ENCODE measurements around the gene SMCO4. TPM values are rescaled to one million over a fixed set of nuclear protein-coding genes. Genes with fewer than 3 reads are reported as not detected.

The SMCO4 gene
- total and polyA plus RNA-seq, 2 donors (not counting 1 experiment from before 2014, with no cell fraction given) = 3.6 to 5.1 TPM

DNA sequence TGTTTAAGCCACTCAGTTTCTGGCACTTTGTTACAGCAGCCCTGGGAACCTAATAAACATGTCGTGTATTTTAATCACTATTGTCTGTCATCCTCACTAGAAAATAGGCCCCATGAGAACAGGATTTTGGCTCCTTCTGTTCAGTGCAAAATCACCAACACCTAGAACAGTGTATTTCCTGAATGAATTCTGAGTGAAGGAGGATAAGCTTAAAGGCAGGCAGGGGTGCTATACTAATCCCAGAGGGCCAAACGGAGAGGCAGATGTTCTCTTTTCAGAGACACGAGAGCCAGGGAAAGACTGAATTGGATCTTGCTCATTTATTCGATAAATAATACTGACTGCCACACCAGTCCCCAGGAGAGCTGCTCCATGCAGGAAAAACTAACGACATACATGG is 10.4 kb downstream of the SMCO4 start:
- ATAC-seq (ENCODE audit: low read depth) = no peak
- H3K79me2 ChIP-seq (ENCODE audit: control insufficient read depth, insufficient read depth, low read length) = no peaks in the 10 kb centered on the region
- DNase-seq = no peak
- no peak overlapping the region for H3K27ac ChIP-seq (ENCODE audit: low read length in 2 of 2)
- H4K20me1 ChIP-seq (ENCODE audit: control insufficient read depth, insufficient read depth, low read length, poor library complexity, severe bottlenecking) = no peaks in the 10 kb centered on the region
- H3K9ac ChIP-seq (ENCODE audit: low read length) = no peak overlapping the region
- H3K4me2 ChIP-seq (replicated peaks; ENCODE audit: low read depth, low read length, poor library complexity, severe bottlenecking) = no peak overlapping the region
- ChIA-PET POLR2A (no interaction called here), CTCF (no interaction called here)
- H3K27me3 Mint-ChIP-seq = no peaks in the 10 kb centered on the region
- no peaks in the 10 kb centered on the region for H3K9me3 ChIP-seq (ENCODE audit: control extremely low read depth in 1 of 3, control insufficient read depth in 2 of 3, insufficient read depth in 1 of 3, low read length in 2 of 3)
- H3K36me3 ChIP-seq (replicated peaks in 1 of 2; ENCODE audit: control extremely low read depth in 1 of 2, control insufficient read depth in 1 of 2, extremely low read depth in 1 of 2, insufficient read depth in 2 of 2, low read length in 1 of 2) = no peaks in the 10 kb centered on the region
- no peaks in the 10 kb centered on the region for H3K9me3 Mint-ChIP-seq (ENCODE audit: insufficient read depth)
- TF ChIP-seq EZH2 (IDR thresholded peaks at IDR 0.05; ENCODE audit: borderline replicate concordance, insufficient read depth, low read depth, low read length, poor library complexity, severe bottlenecking) = no peak
- TF ChIP-seq, protein P1, sequence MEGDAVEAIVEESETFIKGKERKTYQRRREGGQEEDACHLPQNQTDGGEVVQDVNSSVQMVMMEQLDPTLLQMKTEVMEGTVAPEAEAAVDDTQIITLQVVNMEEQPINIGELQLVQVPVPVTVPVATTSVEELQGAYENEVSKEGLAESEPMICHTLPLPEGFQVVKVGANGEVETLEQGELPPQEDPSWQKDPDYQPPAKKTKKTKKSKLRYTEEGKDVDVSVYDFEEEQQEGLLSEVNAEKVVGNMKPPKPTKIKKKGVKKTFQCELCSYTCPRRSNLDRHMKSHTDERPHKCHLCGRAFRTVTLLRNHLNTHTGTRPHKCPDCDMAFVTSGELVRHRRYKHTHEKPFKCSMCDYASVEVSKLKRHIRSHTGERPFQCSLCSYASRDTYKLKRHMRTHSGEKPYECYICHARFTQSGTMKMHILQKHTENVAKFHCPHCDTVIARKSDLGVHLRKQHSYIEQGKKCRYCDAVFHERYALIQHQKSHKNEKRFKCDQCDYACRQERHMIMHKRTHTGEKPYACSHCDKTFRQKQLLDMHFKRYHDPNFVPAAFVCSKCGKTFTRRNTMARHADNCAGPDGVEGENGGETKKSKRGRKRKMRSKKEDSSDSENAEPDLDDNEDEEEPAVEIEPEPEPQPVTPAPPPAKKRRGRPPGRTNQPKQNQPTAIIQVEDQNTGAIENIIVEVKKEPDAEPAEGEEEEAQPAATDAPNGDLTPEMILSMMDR (IDR thresholded peaks at IDR 0.05) = no peak
- H3K4me3 Mint-ChIP-seq = no peak overlapping the region
- no peak overlapping the region for H3K27ac Mint-ChIP-seq
- H3K4me1 Mint-ChIP-seq = peaks cover 12% of the 10 kb centered on the region
- 84% methylated on average over 4 of the region's 5 CpGs for WGBS (ENCODE audit: insufficient coverage)
- no peaks in the 10 kb centered on the region for H3K27me3 ChIP-seq (replicated peaks in 1 of 4; ENCODE audit: control extremely low read depth in 1 of 4, control insufficient read depth in 3 of 4, insufficient read depth in 4 of 4, low read length in 3 of 4)
- no peak overlapping the region for H2AFZ ChIP-seq (ENCODE audit: insufficient read depth, low read depth, low read length, poor library complexity, severe bottlenecking)
- H3K4me3 ChIP-seq (ENCODE audit: control extremely low read depth in 1 of 5, extremely low read depth in 1 of 5, insufficient read depth in 1 of 5, low read depth in 2 of 5, low read length in 4 of 5) = no peak overlapping the region
- intact Hi-C loops (cut with micrococcal nuclease) = no loop called here
- peaks cover 0 to 14% of the 10 kb centered on the region in 2 donors for H3K4me1 ChIP-seq (ENCODE audit: control insufficient read depth in 2 of 2, insufficient read depth in 2 of 2, low read length in 2 of 2)

DNA sequence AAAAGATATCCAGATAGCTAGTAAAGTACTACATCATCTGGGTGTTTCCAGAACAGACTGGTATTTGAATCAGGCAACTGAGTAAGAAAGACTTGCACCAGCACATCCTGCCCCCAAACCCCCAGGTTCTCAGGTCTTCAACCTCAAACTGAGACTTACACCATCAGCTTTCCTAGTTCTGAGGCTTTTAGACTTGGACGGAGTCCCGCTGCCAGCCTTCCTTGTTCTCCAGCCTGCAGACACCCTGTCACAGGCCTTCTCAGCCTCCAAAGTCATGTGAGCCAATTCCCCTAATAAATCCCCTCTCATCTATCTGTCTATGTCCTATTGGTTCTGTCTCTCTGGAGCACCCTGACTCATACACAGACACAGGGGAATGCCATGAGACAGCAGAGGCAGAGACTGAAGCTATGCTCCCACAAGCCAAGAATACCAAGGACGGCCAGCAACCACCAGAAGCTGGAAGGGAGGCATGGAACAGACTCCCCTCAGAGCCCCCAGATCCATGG is 10.9 kb downstream of the SMCO4 start:
- H3K27ac ChIP-seq (ENCODE audit: low read length in 2 of 2) = no peak overlapping the region
- H3K4me3 ChIP-seq (ENCODE audit: control extremely low read depth in 1 of 5, extremely low read depth in 1 of 5, insufficient read depth in 1 of 5, low read depth in 2 of 5, low read length in 4 of 5) = no peak overlapping the region
- Mint-ChIP-seq H3K27ac (no peak overlapping the region), H3K27me3 (no peaks in the 10 kb centered on the region), H3K4me1 (peaks cover 13% of the 10 kb centered on the region), H3K9me3 (ENCODE audit: insufficient read depth) (no peaks in the 10 kb centered on the region), H3K4me3 (no peak overlapping the region)
- DNase-seq = no peak
- H3K4me1 ChIP-seq (ENCODE audit: control insufficient read depth in 2 of 2, insufficient read depth in 2 of 2, low read length in 2 of 2) = peaks cover 4 to 18% of the 10 kb centered on the region in 2 donors
- no peak overlapping the region for H3K4me2 ChIP-seq (replicated peaks; ENCODE audit: low read depth, low read length, poor library complexity, severe bottlenecking)
- intact Hi-C loops (cut with micrococcal nuclease) = no loop called here
- no peaks in the 10 kb centered on the region for H3K79me2 ChIP-seq (ENCODE audit: control insufficient read depth, insufficient read depth, low read length)
- TF ChIP-seq, protein P1 (IDR thresholded peaks at IDR 0.05) = no peak
- no peak for TF ChIP-seq EZH2 (IDR thresholded peaks at IDR 0.05; ENCODE audit: borderline replicate concordance, insufficient read depth, low read depth, low read length, poor library complexity, severe bottlenecking)
- no peak overlapping the region for H2AFZ ChIP-seq (ENCODE audit: insufficient read depth, low read depth, low read length, poor library complexity, severe bottlenecking)
- POLR2A ChIA-PET = no interaction called here
- H3K36me3 ChIP-seq (replicated peaks in 1 of 2; ENCODE audit: control extremely low read depth in 1 of 2, control insufficient read depth in 1 of 2, extremely low read depth in 1 of 2, insufficient read depth in 2 of 2, low read length in 1 of 2) = no peaks in the 10 kb centered on the region
- H4K20me1 ChIP-seq (ENCODE audit: control insufficient read depth, insufficient read depth, low read length, poor library complexity, severe bottlenecking) = no peaks in the 10 kb centered on the region
- H3K9ac ChIP-seq (ENCODE audit: low read length) = no peak overlapping the region
- H3K27me3 ChIP-seq (replicated peaks in 1 of 4; ENCODE audit: control extremely low read depth in 1 of 4, control insufficient read depth in 3 of 4, insufficient read depth in 4 of 4, low read length in 3 of 4) = no peaks in the 10 kb centered on the region
- 90% methylated on average over 3 of the region's 3 CpGs for WGBS (ENCODE audit: insufficient coverage)
- no peaks in the 10 kb centered on the region for H3K9me3 ChIP-seq (ENCODE audit: control extremely low read depth in 1 of 3, control insufficient read depth in 2 of 3, insufficient read depth in 1 of 3, low read length in 2 of 3)
- ATAC-seq (ENCODE audit: low read depth) = no peak
- CTCF ChIA-PET = no interaction called here
